GM13976 (cell line): ENCODE results near the gene SLC10A7.

Source experiments
- DNase-seq: peaks from one replicate; pipeline ENCODE4 v3.0.0; 2012; ENCODE audit warnings: low spot score
- in situ Hi-C: fragments of 300-500 bp; cut with MboI; formaldehyde crosslinking; loops from one replicate; pipeline ENCODE4 v1.12.0; 2022; ENCODE audit warnings: low sequenced_read_pairs, mixed read lengths, inconsistent platforms; ENCODE audit not compliant: unreplicated experiment
- TF ChIP-seq, protein P1 (sequence below): IDR thresholded peaks from 2 replicates; pipeline ENCODE4 v1.5.1; 2012; ENCODE audit warnings: borderline replicate concordance, mild to moderate bottlenecking; ENCODE audit not compliant: insufficient read depth; ENCODE audit errors: extremely low read depth, missing control alignments, control extremely low read depth

The SLC10A7 gene

DNA sequence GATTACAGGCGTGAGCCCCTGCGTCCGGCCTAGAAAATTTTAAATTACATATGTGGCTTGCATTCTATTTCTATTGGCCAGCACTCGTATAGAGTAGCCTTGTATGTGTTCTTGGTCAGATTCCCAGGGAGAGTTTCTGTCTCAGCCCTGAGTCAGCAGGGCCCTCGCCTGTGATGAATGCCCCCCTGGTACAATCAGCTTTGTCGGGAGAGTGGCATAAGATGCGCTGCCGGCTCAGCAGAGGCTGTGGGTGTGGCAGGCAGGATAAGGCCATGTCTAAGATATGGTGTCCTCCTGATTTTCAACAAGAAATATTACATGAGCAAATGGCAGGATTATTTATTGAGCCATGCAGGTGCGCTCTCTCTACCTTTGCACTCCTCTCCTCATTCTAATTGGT, 309.0 kb downstream of the SLC10A7 start:
- in situ Hi-C loops = no loop called here
- TF ChIP-seq, protein P1, sequence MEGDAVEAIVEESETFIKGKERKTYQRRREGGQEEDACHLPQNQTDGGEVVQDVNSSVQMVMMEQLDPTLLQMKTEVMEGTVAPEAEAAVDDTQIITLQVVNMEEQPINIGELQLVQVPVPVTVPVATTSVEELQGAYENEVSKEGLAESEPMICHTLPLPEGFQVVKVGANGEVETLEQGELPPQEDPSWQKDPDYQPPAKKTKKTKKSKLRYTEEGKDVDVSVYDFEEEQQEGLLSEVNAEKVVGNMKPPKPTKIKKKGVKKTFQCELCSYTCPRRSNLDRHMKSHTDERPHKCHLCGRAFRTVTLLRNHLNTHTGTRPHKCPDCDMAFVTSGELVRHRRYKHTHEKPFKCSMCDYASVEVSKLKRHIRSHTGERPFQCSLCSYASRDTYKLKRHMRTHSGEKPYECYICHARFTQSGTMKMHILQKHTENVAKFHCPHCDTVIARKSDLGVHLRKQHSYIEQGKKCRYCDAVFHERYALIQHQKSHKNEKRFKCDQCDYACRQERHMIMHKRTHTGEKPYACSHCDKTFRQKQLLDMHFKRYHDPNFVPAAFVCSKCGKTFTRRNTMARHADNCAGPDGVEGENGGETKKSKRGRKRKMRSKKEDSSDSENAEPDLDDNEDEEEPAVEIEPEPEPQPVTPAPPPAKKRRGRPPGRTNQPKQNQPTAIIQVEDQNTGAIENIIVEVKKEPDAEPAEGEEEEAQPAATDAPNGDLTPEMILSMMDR = no peak
- DNase-seq = no peak

DNA sequence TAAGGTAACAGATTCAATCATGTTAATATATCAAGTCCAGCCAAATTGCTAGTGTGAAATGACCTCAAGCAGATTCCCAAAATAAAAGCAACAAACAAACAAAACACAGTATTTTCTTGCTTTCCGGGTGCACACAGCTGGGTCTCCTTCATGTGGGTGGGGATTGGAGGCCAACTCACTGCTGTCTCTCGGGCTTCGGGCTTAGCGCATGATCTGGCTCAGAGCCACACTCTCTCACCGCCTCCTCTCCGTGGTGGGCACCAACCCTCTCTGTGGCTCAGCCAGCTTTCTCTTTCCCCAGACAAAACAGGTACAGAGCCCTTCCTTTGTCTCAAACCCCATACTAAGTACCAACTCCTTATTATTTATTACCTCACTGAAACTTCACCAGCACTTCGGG, 310.3 kb downstream of the SLC10A7 start:
- DNase-seq = no peak
- in situ Hi-C loops = no loop called here

DNA sequence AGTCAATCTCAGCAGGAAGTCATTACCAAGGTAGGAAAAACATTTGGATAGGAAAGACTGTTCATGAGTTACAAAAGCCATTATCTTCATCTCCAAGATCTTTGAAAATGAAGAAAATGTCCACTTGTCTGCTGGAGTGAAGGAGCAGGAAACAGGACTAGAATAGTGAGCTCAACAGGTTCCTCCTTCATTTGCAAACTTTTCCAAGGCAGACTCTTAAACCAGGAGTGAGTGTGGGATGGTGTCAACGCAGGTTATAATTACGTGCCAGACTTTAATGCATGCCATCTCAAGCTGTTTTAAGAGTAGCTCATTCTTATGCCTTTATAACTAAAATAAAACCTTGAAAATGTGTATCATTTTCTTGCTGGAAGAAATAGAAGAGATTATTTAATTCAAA, 310.9 kb downstream of the SLC10A7 start:
- TF ChIP-seq, protein P1 = no peak
- in situ Hi-C loops = no loop called here
- no peak for DNase-seq

More for the DNA sequence above, 310.3 kb downstream of the SLC10A7 start:
- TF ChIP-seq, protein P1 = no peak

DNA sequence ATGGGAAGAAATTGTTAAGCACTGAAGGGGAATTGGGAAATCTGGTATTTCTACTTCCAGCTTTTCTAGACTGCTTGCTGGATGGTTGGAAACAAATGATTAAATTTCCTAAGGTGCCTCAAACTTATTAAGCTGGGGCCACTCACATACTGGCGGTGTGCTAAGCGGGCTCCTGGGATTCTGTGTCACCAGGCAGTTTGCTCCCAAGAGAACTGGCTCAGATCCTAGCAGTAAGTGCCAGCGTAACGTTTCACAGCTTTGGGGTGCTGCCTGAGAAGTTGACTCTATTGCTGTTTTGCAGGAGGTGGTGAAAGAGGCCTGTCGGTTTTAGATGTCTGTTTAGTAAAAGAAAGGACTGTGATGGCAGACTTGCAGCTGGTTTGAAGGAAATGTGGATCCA, 314.3 kb downstream of the SLC10A7 start:
- TF ChIP-seq, protein P1 = no peak
- in situ Hi-C loops = no loop called here

More for the DNA sequence above, 314.3 kb downstream of the SLC10A7 start:
- no peak for DNase-seq
